HepG2 (cell line): Measurements from ENCODE around the gene SPAG5. TPM values are rescaled to one million over a fixed set of nuclear protein-coding genes. Genes with fewer than 3 reads are reported as not detected.

Experiments
- ATAC-seq: fragments of 200-7000 bp; cut with Tn5 transposase; 3 replicates; pipeline ENCODE4 v1.9.1; 2020; ENCODE audit warnings: mild to moderate bottlenecking, moderate library complexity
- BruUV-seq: library from RNA; stranded (reverse); fragments of 400-500 nt; replicated peaks from 2 replicates; lab custom pipeline; 2021; lab: Mats Ljungman, UMichigan
- CTCF ChIA-PET: fragments of 300-600 bp; formaldehyde crosslinking; extraction: SDS; loops from one replicate; lab custom pipeline; 2021; ENCODE audit warnings: low total read pairs, inconsistent platforms, low intra/inter-chr PET ratio; lab: Yijun Ruan, JAX
- POLR2A ChIA-PET: fragments of 350-600 bp; sonication (Branson Sonifier 250); formaldehyde crosslinking; loops from one replicate; lab custom pipeline; 2020; ENCODE audit warnings: antibody characterized with exemption, inconsistent platforms; lab: Yijun Ruan, JAX
- DNase-seq: peaks from one replicate; pipeline ENCODE4 v3.0.0-alpha.2; 2015; ENCODE audit warnings: low spot score
- FAIRE-seq: peaks from 3 replicates; lab custom pipeline; 2011; peaks lifted over from hg19 to GRCh38; lab: Jason Lieb, UNC
- H2AFZ ChIP-seq: one replicate; pipeline ENCODE4 v1.6.1; 2011; ENCODE audit warnings: low read length, inconsistent platforms
- H3K27ac ChIP-seq: fragments of 300-600 bp; 3 replicates; pipeline ENCODE4 v1.8.0; 2011; ENCODE audit warnings: mixed run types, mild to moderate bottlenecking, mixed read lengths, low read length, inconsistent platforms; ENCODE audit not compliant: insufficient read depth; ENCODE audit errors: extremely low read length
- H3K27me3 ChIP-seq, 2 experiments: fragments of 200-600 bp in 1 of 2; 2 replicates in 1 of 2; 3 replicates in 1 of 2; pipeline versions ENCODE4 v1.6.0 to v1.8.0; 2011; ENCODE audit warnings: low read length in 2 of 2, mild to moderate bottlenecking in 2 of 2, moderate library complexity in 2 of 2, inconsistent platforms in 1 of 2; ENCODE audit not compliant: insufficient read depth in 2 of 2, control insufficient read depth in 1 of 2
- H3K36me3 ChIP-seq, 2 experiments: fragments of 200-600 bp in 1 of 2; replicated peaks in 1 of 2; 2 replicates in 1 of 2; 3 replicates in 1 of 2; pipeline versions ENCODE4 v1.5.1 to v1.8.0; 2011; ENCODE audit warnings: low read length in 2 of 2, inconsistent platforms in 1 of 2; ENCODE audit not compliant: insufficient read depth in 2 of 2, control insufficient read depth in 1 of 2
- H3K4me1 ChIP-seq: 2 replicates; pipeline ENCODE4 v1.5.1; 2012; ENCODE audit warnings: low read length, inconsistent platforms; ENCODE audit not compliant: insufficient read depth
- H3K4me2 ChIP-seq: 2 replicates; pipeline ENCODE4 v1.6.0; 2011; ENCODE audit warnings: low read depth, low read length, inconsistent platforms
- H3K4me3 ChIP-seq, 3 experiments: fragments of 200-600 bp in 1 of 3; sonication (generic), shearing (Covaris generic) in 1 of 3; replicated peaks in 1 of 3; 2 replicates each; pipeline ENCODE4 v1.5.1; 2011 to 2016; ENCODE audit warnings: low read length in 3 of 3, inconsistent platforms in 2 of 3, low read depth in 2 of 3, mild to moderate bottlenecking in 2 of 3, control low read depth in 1 of 3, mixed read lengths in 1 of 3; ENCODE audit not compliant: insufficient read depth in 1 of 3
- H3K79me2 ChIP-seq: one replicate; pipeline ENCODE4 v1.6.1; 2011; ENCODE audit warnings: low read length, inconsistent platforms; ENCODE audit not compliant: insufficient read depth
- H3K9ac ChIP-seq: 2 replicates; pipeline ENCODE4 v1.6.0; 2011; ENCODE audit warnings: mild to moderate bottlenecking, low read depth, low read length, inconsistent platforms; ENCODE audit not compliant: insufficient read depth
- H3K9me3 ChIP-seq: 2 replicates; pipeline ENCODE4 v1.5.1; 2012; ENCODE audit warnings: mild to moderate bottlenecking, low read length
- H4K20me1 ChIP-seq: 2 replicates; pipeline ENCODE4 v1.6.0; 2011; ENCODE audit warnings: inconsistent platforms, mild to moderate bottlenecking, low read length, moderate library complexity; ENCODE audit not compliant: insufficient read depth
- ATF7-NPFF ChIP-seq: sonication (generic); formaldehyde crosslinking; IDR thresholded peaks from 2 replicates; pipeline ENCODE4 v1.8.1; 2023; ENCODE audit warnings: mild to moderate bottlenecking, low read depth, missing genetic modification reagents, moderate library complexity
- CC2D1A ChIP-seq: sonication (generic); formaldehyde crosslinking; IDR thresholded peaks from 2 replicates; pipeline ENCODE4 v1.8.1; 2023; ENCODE audit warnings: mild to moderate bottlenecking, missing genetic modification reagents
- HDAC2 ChIP-seq: sonication (generic); formaldehyde crosslinking; IDR thresholded peaks from 2 replicates; pipeline ENCODE4 v1.4.0; 2020; ENCODE audit warnings: missing genetic modification reagents
- HIVEP1 ChIP-seq: sonication (generic); formaldehyde crosslinking; IDR thresholded peaks from 2 replicates; pipeline ENCODE4 v1.4.0; 2020; ENCODE audit warnings: mild to moderate bottlenecking, missing genetic modification reagents
- KAT8 ChIP-seq: IDR thresholded peaks from 2 replicates; pipeline ENCODE4 v1.6.1; 2016; ENCODE audit warnings: missing genetic modification reagents, missing compliant biosample characterization
- KDM1A ChIP-seq: IDR thresholded peaks from 2 replicates; pipeline ENCODE4 v1.6.1; 2016; ENCODE audit warnings: missing compliant biosample characterization
- MED8 ChIP-seq: sonication (generic); formaldehyde crosslinking; IDR thresholded peaks from 2 replicates; pipeline ENCODE4 v1.8.1; 2023; ENCODE audit warnings: mild to moderate bottlenecking, missing genetic modification reagents; ENCODE audit not compliant: insufficient replicate concordance
- NR2F1 ChIP-seq, 2 experiments: fragments of 450-650 bp in 1 of 2; formaldehyde crosslinking in 1 of 2; IDR thresholded peaks; 2 replicates each; pipeline versions ENCODE4 v1.5.0 to v1.6.1; 2016 to 2020; ENCODE audit warnings: mild to moderate bottlenecking in 1 of 2, missing compliant biosample characterization in 1 of 2, missing genetic modification reagents in 1 of 2, moderate library complexity in 1 of 2
- NR2F2 ChIP-seq: IDR thresholded peaks from 2 replicates; pipeline ENCODE4 v1.6.1; 2012; ENCODE audit warnings: low read depth, inconsistent platforms, borderline replicate concordance
- NRL ChIP-seq: sonication (generic); formaldehyde crosslinking; IDR thresholded peaks from 2 replicates; pipeline ENCODE4 v1.5.0; 2020; ENCODE audit warnings: missing genetic modification reagents, mild to moderate bottlenecking, moderate library complexity, borderline replicate concordance
- PAWR ChIP-seq: sonication (generic); formaldehyde crosslinking; IDR thresholded peaks from 2 replicates; pipeline ENCODE4 v1.4.0; 2020; ENCODE audit warnings: missing genetic modification reagents, mild to moderate bottlenecking, borderline replicate concordance
- REPIN1 ChIP-seq: sonication (generic); formaldehyde crosslinking; IDR thresholded peaks from 2 replicates; pipeline ENCODE4 v1.8.0; 2022; ENCODE audit warnings: missing genetic modification reagents, low read depth, mild to moderate bottlenecking, borderline replicate concordance
- TOE1 ChIP-seq: sonication (generic); formaldehyde crosslinking; IDR thresholded peaks from 2 replicates; pipeline ENCODE4 v1.4.0; 2020; ENCODE audit warnings: mild to moderate bottlenecking, missing genetic modification reagents
- ZNF468 ChIP-seq: sonication (generic); formaldehyde crosslinking; IDR thresholded peaks from 2 replicates; pipeline ENCODE4 v1.8.0; 2022; ENCODE audit warnings: mild to moderate bottlenecking, moderate library complexity, missing genetic modification reagents
- WGBS: methylation state at CpG from one replicate; pipeline ENCODE4 v1.1.6; 2017; ENCODE audit warnings: low lambda C conversion rate; 5-methylcytosine and 5-hydroxymethylcytosine counted together
- in situ Hi-C: cut with HindIII; loops from 2 replicates; pipeline ENCODE4 v1.10.0; 2017; ENCODE audit warnings: low pct_unique_long_range_greater_than_20kb; ENCODE audit not compliant: extremely low pct_ligation_motif_present
- intact Hi-C: fragments of 100-400 bp; cut with micrococcal nuclease; formaldehyde crosslinking; loops from one replicate; pipeline ENCODE4 v1.10.0; 2022; ENCODE audit not compliant: unreplicated experiment
- polyA plus RNA-seq, 8 experiments: library from polyadenylated mRNA; depleted of rRNA in 3 of 8; stranded (reverse) in 7 of 8; unstranded in 1 of 8; fragments of >200 nt; fragmentation: Illumina TruSeq in 4 of 8; extraction: Trizol in 4 of 8; gene quantifications; 2 replicates each; pipeline versions ENCODE4 v1.2.1 to v1.2.3, GENCODE V29; 2011 to 2016; ENCODE audit warnings: low read depth in 4 of 8, missing spikeins in 1 of 8, mixed read lengths in 1 of 8; ENCODE audit not compliant: insufficient read depth in 1 of 8
- total RNA-seq, 5 experiments: library from RNA; depleted of rRNA; stranded (reverse); fragments of >200 nt; fragmentation: Illumina TruSeq; extraction: Trizol; gene quantifications; 2 replicates each; pipeline ENCODE4 v1.2.3, GENCODE V29; 2016; ENCODE audit warnings: low read depth in 1 of 5
- TF ChIP-seq, protein P1 (sequence below): fragments of 450-650 bp; IDR thresholded peaks from 2 replicates; pipeline ENCODE4 v1.6.1; 2017; ENCODE audit warnings: mild to moderate bottlenecking
- TF ChIP-seq, protein P2 (sequence below): sonication (generic); IDR thresholded peaks from 2 replicates; pipeline ENCODE4 v1.6.1; 2016; ENCODE audit warnings: low read depth, borderline replicate concordance
- TF ChIP-seq, protein P3 (sequence below): sonication (generic); formaldehyde crosslinking; IDR thresholded peaks from 2 replicates; pipeline ENCODE4 v1.9.0; 2021; ENCODE audit warnings: missing genetic modification reagents, borderline replicate concordance

SPAG5 gene
- total and polyA plus RNA-seq, 2 of the 13 experiments (the other 11 are each of a cell fraction or from before 2014, with no cell fraction given), result 41.4 to 98.0 TPM

DNA sequence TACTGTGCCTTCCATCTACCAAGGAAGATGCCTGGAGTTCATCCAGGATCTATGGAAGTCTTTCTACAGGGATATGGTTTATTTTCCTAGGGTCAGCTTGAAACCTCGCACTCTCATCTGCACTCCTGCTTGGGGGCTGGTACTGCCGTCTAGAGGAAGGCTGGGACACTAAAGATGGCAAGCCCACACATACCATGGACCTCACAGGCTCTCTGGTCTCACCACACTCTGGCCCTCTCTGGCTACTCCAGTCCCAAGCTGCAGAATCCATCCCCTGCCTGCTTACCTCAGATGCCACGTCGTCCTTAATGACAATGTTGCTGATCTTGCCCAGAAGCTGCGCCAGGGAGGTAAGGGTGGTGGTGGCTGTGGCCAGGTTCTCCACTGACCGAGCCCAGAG lies 44.3 kb downstream of the SPAG5 start (continued):
- TF ChIP-seq ZNF468 (CRISPR knock-in tag) (no peak), MED8 (CRISPR knock-in tag) (no peak)

DNA sequence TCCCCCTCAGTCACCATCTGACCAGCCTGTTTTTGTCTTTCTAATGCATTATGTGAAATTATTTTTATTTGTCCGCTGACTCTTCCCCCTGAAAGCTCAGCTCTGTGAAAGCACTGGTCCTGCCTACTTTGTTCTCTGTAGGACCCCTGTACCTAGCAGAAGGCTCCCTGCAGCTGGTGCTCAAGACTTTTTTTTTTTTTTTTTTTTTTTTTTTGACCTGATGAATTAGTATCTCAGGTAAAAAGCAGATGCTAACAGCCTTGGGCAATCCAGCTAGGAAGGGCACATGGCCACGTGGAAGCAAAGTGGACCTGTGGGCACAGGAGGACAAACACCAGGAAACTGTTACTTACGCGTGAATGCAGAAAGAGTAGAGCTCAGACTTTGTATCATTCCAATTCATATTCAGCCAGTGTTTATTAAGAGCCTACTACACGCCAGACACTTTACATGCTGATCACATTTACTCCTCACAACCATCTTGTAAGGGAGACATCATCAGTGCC lies 45.8 kb downstream of the SPAG5 start:
- H3K4me1 ChIP-seq, result peaks cover 39% of the 10 kb centered on the region
- FAIRE-seq (no peak), ATAC-seq (no peak), DNase-seq (no peak)
- peak overlapping the region in 1 of 3 experiments; percentile 88; a peak in 1 of 6 replicates for H3K4me3 ChIP-seq
- no peak overlapping the region for H3K9ac ChIP-seq
- 94% methylated on average over 5 of the region's 5 CpGs for whole genome bisulfite sequencing
- TF ChIP-seq KDM1A (CRISPR knock-in tag) (no peak), KAT8 (CRISPR knock-in tag) (no peak), REPIN1 (no peak), HIVEP1 (CRISPR knock-in tag) (no peak), NR2F2 (no peak), NR2F1 (CRISPR knock-in tag; IDR thresholded peaks at IDR 0.05) (no peak), ATF7-NPFF (CRISPR knock-in tag) (no peak), PAWR (CRISPR knock-in tag) (no peak), NRL (CRISPR knock-in tag) (no peak), CC2D1A (CRISPR knock-in tag) (no peak), TOE1 (CRISPR knock-in tag) (no peak), HDAC2 (no peak)
- TF ChIP-seq, protein P1, sequence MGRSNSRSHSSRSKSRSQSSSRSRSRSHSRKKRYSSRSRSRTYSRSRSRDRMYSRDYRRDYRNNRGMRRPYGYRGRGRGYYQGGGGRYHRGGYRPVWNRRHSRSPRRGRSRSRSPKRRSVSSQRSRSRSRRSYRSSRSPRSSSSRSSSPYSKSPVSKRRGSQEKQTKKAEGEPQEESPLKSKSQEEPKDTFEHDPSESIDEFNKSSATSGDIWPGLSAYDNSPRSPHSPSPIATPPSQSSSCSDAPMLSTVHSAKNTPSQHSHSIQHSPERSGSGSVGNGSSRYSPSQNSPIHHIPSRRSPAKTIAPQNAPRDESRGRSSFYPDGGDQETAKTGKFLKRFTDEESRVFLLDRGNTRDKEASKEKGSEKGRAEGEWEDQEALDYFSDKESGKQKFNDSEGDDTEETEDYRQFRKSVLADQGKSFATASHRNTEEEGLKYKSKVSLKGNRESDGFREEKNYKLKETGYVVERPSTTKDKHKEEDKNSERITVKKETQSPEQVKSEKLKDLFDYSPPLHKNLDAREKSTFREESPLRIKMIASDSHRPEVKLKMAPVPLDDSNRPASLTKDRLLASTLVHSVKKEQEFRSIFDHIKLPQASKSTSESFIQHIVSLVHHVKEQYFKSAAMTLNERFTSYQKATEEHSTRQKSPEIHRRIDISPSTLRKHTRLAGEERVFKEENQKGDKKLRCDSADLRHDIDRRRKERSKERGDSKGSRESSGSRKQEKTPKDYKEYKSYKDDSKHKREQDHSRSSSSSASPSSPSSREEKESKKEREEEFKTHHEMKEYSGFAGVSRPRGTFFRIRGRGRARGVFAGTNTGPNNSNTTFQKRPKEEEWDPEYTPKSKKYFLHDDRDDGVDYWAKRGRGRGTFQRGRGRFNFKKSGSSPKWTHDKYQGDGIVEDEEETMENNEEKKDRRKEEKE, result no peak
- TF ChIP-seq, protein P2, sequence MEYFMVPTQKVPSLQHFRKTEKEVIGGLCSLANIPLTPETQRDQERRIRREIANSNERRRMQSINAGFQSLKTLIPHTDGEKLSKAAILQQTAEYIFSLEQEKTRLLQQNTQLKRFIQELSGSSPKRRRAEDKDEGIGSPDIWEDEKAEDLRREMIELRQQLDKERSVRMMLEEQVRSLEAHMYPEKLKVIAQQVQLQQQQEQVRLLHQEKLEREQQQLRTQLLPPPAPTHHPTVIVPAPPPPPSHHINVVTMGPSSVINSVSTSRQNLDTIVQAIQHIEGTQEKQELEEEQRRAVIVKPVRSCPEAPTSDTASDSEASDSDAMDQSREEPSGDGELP, result no peak
- TF ChIP-seq, protein P3, sequence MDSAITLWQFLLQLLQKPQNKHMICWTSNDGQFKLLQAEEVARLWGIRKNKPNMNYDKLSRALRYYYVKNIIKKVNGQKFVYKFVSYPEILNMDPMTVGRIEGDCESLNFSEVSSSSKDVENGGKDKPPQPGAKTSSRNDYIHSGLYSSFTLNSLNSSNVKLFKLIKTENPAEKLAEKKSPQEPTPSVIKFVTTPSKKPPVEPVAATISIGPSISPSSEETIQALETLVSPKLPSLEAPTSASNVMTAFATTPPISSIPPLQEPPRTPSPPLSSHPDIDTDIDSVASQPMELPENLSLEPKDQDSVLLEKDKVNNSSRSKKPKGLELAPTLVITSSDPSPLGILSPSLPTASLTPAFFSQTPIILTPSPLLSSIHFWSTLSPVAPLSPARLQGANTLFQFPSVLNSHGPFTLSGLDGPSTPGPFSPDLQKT, result no peak
- BruUV-seq, result no TSS peak
- H3K4me2 ChIP-seq, result peak overlapping the region; percentile 56
- intact Hi-C loops, result no loop called here
- no peaks in the 10 kb centered on the region for H3K79me2 ChIP-seq
- no peaks in the 10 kb centered on the region for H3K9me3 ChIP-seq
- H2AFZ ChIP-seq, result no peak overlapping the region
- H3K27ac ChIP-seq, result no peak overlapping the region
- in situ Hi-C loops, result no loop called here
- no peaks in the 10 kb centered on the region for H4K20me1 ChIP-seq
- H3K27me3 ChIP-seq, result no peaks in the 10 kb centered on the region
- CTCF ChIA-PET, result no interaction called here
- POLR2A ChIA-PET, result interaction anchor here (1.2 to 1.5 kb wide), 3 partner anchors 17 to 24 kb away, joined by 3 to 8 read pairs (median 4); partner anchors contain the start of genes ALDOC and PIGS
- H3K36me3 ChIP-seq, result peaks cover 13 to 39% of the 10 kb centered on the region in 2 experiments
